Medulla oblongata (tissue), 1 donor: ENCODE data around the gene FHAD1.

ENCODE experiments used
- DNase-seq: peaks from one replicate; pipeline ENCODE4 v3.0.0-alpha.2; 2015; ENCODE audit errors: extremely low spot score

The FHAD1 gene

DNA sequence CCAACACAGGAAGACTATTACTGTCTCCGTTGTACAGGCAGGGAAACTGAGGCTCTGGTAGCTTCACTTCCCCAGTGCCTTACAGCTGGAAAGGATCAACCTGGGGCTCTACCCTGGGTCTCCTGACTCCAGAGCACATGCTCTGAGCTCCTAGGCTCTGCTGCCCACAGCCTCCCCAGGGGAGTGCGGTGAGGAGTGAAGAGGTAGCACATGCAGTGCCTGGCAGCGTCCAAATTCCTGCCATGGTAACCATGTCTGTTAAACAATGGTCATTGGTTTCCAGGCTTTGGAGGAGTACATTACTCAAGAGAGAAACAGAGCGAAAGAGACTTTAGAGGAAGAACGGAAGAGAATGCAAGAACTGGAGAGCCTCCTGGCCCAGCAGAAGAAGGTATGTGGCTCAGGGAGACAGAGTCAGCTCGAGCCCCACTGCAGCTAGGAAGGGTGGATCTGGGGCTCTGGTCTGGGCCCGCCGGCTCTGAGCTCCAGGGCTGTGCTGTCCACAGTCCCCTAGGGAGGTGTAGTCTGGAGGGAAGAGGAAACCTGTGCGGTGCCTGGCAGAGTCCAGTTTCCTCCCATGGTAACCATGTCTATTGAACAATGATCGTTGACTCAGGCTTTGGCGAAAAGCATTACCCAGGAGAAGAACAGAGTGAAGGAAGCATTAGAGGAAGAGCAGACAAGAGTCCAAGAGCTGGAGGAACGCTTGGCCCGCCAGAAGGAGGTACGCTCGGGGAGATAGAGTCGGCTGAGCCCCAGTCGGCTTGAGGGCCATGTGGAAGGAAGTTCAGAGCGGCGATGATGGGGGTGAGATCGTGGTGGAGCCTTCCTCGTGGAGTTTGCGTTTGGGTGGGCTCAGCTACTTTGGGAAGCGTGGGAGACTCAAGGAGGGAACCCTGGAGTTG, 98.0 kb downstream of the FHAD1 start:
- DNase-seq: no peak

DNA sequence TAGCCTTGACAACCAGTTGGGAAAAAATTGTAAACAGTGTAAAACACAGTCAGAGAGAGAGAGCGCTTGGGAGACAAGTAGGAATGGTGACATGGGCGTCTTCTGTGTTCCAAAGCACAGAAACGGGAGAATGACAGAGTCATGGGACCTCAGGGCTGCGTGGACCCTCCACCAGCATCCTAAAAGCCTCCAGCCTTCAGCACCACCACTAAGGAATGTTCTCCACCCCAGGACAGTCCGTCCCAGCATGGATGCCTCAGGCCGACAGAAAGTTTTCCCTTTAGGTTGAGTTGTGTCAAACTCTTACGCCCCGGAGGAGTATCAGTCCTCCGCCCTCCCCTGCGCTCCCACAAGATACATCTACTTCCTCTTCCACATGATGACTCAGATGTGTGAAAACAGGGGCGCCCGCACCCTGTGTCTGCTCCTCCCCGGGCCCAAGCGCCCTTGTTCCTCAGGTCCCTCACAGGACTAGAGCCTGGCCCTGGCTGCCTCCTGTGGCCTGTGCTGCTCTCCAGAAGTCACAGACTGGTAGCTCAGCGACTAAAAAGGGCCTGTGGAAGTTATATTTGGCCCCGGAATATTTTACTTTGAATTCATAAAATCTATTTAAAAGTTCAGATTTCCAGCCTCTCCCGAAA, 98.8 kb downstream of the FHAD1 start:
- peak; percentile 67 for DNase-seq

DNA sequence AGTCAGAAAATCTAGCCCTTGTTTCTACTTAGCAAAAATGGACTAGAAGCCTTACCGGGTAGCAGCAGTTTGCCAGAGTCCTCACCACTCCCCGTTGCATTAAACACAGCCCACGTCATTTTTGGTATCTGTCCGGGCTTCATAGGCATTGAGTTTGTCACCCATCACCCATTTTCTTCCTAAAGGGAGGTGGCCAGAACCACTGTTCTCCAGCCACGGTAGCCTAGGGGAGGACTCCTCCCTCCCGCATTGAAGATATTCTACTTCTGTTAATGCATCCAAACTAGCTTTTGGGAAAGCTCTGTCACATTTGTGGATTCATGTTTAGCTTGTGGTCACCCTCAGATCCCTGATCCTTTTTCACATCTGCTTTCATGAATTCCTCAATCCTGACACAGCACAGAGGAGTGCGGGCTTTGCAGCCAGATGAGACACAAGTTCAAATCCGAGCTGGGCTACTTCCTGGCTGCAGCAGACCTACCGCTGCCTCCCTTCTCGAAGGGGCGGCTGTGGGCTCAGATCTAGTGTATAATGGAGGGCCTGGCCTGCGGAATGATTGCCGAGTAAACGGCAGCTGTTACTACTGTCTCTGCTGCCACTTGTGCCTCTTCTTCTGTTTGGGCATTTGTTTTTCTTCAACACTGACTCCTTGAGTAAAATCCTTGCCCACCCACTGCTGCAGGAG, 99.5 kb downstream of the FHAD1 start:
- no peak for DNase-seq

DNA sequence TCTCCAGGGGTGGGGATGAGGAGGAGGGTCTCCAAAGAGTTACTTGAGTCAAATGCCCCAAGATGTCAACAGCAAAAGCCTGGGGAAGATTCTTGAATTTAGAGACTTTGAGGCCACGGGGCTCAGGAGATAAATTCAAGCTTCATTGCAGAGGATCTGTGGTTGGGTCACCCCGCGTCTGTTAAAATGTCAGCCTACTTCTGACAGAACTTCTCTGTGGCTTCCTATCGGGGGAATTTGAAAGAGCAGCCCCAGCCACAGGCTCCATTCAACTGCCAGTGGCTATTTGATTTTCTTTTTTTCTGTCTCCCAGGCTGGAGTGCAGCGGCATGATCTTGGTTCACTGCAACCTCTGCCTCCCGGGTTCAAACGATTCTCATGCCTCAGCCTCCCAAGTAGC, 100.2 kb downstream of the FHAD1 start:
- DNase-seq: no peak

DNA sequence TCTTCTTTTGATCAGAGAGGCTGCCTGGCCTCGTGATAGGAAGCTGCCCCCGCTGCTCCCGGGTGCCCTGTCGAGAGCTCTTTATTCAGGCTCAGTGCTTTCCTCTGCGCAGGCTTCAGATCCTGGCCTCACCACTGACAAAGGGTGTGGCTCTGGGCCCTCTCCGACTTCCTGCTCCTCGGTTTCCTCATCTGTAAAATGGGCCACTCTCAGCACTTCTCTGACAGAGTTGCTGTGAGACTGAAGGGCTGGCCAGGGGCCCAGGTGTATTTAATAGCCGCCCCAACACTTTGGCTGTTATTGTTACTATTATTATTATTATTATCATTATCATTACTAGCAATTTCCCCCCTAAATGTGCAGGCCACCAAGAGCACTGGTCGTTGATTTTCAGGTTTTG, 101.6 kb downstream of the FHAD1 start:
- DNase-seq: no peak

DNA sequence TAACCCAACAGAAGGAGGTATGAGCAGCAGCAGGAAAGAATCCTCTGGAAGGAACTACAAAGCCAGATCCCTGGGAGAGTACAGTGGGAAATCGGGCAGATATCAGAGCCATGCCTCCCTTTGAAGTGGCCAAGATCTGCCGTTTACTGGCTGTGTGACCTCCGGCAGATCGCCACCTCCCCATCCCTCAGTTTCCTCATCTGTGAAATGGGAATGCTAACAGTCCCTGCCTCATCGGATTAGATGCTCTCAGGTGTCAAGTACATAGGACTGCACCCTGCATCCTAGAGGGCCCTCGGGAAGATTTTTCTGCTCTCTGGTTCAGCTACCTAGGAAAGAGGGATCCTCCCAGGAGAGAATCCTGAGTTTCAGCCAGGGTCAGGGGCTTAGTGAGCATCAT, 102.1 kb downstream of the FHAD1 start:
- no peak for DNase-seq

DNA sequence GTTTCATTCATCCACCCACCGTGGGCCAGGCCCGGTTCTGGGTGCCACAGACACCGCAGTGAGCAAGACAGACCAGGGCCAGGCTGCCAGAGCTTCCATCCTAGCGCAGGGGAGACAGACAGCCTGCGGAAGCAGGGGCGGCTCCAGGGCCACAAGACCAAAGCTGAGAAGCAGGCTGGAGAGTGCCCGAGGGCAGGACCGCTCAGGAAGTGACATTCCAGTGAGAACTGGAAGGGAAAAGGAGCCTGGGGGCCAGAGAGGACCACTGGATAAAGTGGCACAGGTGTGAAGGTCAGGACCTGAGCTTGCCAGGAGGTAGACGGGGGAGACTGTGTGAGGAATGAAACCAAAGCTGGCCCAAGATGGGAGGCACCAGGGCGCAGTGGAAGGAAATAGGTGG, 103.1 kb downstream of the FHAD1 start:
- no peak for DNase-seq

DNA sequence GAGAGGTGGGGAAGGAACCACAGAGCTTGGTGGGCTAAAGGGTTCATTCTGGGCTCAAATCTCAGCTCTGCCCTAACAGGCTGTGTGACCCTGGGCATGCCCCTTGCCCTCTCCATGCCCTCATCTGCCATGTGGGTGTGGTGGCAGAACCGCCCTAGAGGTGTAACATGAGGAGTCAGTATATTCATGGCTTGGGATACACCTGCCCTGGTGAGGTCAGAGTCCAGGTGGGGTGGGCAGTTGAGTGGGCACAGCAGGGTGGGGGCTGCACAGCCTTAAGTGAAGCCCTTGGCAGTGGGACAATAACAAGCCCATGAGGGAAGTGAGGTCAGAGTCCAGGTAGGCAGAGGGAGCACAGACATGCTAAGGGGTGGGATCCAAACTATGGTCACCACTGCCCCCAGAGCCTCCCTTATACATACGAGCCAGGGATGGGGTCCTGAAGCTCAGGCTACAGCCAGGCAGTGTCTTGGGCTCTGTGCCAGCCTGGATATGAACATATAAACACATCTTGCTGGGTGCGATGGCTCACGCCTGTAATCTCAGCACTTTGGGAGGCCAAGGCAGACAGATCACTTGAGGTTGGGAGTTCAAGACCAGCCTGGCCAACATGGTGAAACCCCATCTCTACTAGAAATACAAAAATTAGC, 103.7 kb downstream of the FHAD1 start:
- DNase-seq: no peak

DNA sequence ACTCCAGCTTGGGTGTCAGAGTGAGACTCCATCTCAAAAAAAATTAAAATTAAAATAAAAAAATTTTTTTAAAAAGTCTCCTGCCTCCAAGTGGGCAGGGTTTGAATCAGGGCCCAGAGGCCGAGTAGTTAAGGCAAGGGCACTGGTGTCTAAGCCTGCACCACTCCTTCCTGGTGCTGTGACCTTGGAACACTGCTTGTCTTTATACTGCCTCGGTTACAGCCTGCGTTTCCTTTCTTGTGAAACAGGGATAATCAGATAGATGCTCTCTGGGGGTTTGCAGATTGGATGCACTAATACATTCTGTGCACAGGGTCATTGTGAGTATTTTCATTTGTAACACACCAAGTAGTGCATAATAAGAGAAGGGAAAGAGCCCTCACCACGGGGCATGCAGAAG, 104.3 kb downstream of the FHAD1 start:
- no peak for DNase-seq

DNA sequence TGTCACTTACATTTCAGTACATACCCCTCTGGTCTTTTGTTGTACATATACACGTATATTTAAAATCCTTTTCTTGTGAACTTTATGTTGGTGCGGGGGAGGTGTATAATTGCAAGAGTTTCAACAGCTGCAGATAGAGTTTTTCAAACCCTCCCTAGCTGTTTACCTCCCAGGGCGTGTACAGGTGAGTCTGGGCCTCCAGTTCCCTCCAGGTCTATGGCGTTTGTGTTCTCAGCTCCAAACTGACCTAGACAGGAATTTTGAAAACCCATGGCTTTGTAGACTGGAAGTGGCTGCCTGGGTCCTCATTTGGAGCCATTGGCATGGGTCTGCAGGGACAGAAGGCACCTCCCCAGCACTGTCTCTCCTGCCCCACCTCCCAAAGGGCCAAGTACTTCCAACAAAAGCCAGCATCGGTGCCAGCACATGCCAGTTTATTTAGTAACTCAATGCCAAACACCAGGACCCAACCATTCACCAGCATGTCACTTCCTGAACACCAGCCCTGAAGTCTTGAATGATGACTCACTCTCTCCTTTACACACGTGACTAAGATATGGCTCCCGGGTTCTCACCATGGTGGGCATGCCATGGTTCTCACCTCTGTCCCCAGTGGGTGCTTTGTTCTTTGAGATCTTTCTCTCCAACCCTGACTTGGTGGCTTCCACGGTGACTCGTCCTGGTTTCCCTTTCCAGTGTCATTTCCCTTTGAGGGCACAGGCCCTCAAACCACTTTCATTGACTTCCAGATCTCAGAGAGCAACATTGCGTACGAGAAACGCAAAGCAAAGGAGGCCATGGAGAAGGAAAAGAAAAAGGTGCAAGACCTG, 105.3 kb downstream of the FHAD1 start:
- DNase-seq: no peak

DNA sequence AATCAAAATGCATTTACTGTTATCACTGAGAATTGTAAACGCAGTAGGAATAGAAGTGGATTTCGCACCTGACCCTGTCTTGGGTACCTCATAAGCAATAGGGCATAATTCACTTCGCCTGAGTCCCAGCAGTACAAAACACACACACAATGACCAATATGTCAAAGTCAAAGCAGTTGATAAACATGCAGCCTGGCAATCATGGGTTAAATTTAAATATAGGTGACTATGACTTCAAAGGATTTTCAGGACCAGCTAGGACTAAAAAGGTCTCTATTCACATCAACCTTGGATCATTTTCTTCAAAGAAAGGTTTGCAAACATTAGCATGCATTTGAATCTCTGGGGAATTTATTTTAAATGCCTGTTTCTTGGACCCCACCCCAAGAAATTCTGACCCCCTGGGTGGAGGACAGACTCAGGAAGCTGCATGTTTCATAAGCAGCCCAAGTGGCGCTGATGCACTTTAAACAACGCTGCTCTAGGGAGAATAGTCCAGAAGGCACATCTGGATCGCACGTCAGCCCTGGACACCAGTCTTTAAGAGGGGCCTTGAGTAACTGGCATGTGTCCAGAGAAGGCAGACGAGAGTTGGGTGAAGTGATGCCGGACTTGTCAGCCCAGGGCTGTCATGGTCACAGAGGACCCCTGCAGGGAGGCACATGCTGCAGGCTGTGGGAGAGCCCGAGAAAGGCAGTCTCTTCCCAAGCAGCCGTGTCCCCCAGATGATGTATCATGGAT, 107.0 kb downstream of the FHAD1 start:
- DNase-seq: no peak

DNA sequence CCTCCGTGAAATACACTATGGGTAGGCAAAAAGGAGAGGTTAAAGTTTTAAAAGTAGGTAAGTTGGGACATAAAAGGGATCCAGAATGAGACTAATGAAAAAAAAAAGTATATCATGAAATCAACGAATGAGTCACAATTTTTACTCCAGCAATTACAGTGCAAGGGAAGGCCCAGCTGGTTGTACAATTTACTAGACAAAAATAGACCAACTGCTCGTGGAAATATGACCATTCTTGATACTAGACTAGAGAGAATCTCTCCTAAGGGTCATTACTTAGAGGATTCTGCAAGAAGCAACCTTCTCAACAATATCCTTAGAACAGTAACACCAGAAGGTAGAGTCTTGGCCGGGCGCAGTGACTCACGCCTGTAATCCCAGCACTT, 107.5 kb downstream of the FHAD1 start:
- DNase-seq: no peak

DNA sequence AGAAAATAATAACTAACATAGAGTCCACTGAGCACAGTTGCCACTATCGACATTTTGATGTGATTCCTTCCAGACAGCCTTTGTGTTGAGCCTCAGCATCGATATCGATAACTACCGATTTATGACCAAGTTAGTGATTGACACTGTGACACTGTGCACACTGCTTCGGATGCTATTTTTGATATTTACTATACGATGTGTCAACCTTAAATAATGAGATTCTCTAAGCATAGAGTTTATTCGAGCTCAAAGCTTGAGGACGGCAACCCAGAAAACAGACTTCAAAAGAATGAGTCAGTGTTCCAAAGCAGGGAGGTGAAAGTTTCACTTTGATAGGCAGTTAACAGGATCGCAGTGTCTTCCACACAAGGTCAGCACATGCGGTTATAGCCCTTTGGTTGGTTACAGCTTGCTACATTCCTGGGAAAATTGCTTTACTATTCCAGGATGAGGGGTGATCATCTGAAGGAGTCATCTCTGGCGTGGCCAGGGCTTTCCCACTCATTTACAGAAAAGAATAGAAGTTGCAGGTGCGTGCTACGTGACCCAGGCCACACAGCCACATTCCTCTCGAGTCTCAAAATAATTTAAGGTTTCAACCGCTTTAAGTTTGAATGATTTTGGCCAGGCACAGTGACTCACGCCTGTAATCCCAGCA, 109.1 kb downstream of the FHAD1 start:
- DNase-seq: no peak

DNA sequence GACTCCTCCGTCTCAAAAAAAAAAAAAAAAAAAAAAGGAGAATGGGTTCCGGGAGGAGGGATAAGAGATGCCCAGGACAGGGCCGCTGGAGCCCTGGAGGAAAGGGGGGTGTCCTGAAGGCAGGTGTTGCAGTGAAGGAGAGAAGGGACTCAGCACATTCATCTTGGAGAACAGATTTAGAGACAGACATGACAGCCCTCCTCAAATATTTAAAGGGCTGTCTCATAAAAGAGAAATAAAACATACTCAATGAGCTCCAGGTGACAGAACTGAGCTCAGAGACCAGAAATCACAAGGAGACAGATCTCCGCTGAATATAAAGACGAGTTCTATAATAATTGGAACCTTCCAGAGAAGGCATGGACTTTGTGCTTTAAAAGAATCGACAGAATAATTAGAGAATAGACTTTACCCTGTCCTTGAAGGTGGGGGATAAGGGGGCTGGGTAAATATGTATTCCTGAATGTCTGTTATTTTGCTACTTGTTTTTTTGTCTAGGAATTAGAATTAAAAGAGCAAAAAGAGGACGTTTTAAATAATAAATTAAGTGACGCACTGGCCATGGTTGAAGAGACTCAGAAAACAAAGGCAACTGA, 110.7 kb downstream of the FHAD1 start:
- no peak for DNase-seq

DNA sequence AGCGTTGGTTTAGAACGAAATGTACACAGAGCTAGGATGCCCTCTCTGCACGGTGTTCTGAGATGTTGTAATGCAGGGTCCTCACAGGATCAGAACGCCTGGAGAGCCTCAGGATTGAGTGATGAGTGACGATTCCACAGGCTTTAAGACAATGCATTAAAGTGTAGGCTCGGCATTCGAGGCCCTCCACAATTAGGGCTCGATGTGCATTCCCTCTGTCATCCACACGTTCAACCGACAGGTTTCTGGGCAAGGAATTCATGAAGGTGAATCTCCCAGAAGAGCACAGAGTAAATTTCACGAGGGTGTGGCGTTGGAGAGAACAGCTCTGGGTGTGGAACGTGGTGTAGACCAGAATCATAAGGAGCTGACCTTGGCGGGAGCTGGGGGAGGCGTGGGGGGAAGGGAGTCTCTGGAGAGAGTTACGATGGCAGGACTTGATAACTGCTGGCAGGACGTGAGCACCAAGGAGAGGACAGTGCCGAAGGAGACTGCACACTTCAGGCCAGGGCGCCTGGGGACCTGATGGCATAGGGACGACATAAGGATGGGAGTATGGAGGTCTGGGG, 111.6 kb downstream of the FHAD1 start:
- no peak for DNase-seq

DNA sequence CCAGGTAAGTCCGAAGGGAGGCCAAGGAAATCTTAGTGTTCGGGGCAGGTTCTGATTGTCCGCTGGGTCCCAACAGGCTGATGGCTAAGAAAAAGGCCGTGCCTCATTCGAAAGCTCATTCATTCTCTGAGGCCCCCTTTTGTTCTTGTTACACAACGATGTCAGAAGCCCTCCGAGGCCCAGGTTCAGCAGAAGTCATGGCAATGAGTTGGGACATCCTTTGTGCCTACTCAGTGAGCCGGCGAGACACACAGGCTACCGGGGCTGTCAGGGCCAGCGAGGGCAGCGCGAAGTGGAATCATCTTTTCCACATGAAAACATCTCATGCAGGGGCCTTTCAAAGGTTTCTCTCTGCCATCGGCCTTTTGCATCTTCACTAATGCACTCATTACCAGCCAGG, 113.7 kb downstream of the FHAD1 start:
- no peak for DNase-seq

DNA sequence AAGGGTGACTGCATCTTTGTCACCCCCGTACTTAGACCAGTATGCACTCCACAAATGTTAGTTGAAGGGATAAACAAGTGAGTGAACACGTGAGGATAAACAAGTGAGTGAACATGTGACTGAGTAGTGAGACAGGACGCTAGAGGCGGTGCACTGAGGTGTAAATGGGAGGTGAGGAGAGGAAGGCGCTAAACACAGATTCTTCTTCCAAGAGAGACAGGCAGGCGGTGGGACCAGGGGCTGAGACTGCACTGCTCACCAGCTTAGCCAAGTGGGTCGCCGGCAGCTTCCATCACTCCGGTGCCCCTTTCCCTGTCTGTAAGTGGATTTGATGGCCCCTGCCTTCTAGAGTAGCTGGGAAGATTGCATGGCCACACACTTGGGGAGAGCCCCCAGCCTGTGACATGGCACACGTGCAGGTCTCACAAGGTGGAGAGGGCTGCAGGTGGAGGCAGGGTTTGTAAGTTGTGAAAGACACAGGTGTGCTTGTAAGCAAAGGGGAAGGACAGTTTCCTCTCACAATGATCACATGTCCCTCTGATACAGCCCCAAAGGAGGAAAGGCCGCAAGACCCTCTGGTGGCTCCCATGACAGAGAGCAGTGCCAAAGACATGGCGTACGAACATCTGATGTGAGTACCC, 115.2 kb downstream of the FHAD1 start:
- DNase-seq: no peak

DNA sequence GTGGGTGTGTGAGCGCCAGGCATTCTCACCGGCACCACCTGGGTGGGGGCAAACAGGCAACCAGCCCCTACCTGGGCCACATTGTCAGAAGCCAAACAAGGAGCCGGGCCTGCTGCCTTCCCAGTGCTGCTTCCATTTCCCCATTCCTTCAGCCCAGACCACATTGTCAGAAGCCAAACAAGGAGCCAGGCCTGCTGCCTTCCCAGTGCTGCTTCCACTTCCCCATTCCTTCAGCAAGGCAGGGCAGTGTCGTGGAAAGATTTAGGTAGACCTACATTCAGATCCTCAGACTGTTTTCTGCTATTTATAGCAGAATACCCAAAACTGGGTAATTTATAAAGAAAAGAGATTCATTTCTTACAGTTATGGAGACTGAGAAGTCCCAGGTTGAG, 115.7 kb downstream of the FHAD1 start:
- no peak for DNase-seq

DNA sequence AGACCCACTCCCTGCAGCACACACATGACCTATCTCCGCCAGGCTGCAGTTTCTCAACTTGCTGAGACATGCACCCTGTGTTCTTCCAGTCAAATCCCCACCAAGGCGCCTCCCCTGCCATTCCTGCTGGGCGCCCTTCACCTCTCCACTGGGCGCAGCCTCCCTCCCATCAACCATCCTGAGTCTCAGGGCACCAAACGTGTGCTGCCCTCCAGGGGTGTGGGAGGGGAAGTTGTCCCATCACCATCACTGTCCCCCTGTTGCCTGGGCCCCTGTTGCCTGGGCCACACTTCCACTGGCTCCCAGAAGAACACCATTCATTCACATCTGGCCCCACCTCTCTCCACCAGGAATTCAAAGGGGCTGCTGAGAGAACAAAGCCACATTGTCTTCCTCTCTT, 117.7 kb downstream of the FHAD1 start:
- no peak for DNase-seq
